HEK293T (cell line): ENCODE results near the gene PHLDA3.

ENCODE experiments used
- ARNT ChIP-seq: fragments of 450-650 bp; IDR thresholded peaks from 2 replicates; pipeline ENCODE4 v1.6.1; 2017; ENCODE audit warnings: mild to moderate bottlenecking
- CTBP1 ChIP-seq: fragments of 450-650 bp; IDR thresholded peaks from 2 replicates; pipeline ENCODE4 v1.6.1; 2016; ENCODE audit warnings: borderline replicate concordance
- FOXA1 ChIP-seq: fragments of 450-650 bp; IDR thresholded peaks from 2 replicates; pipeline ENCODE4 v1.6.1; 2016; ENCODE audit warnings: mild to moderate bottlenecking
- FOXM1 ChIP-seq: fragments of 450-650 bp; IDR thresholded peaks from 2 replicates; pipeline ENCODE4 v1.6.1; 2017; ENCODE audit warnings: mild to moderate bottlenecking, borderline replicate concordance
- LEF1 ChIP-seq: fragments of 450-650 bp; IDR thresholded peaks from 2 replicates; pipeline ENCODE4 v1.6.1; 2017; ENCODE audit warnings: mild to moderate bottlenecking, borderline replicate concordance
- SP1 ChIP-seq: fragments of 450-650 bp; IDR thresholded peaks from 2 replicates; pipeline ENCODE4 v1.6.1; 2017
- TARDBP ChIP-seq: fragments of 450-650 bp; IDR thresholded peaks from 2 replicates; pipeline ENCODE4 v1.6.1; 2016

- no peak for TF ChIP-seq FOXM1
- TF ChIP-seq TARDBP, result no peak
- no peak for TF ChIP-seq ARNT
- TF ChIP-seq LEF1, result no peak
- TF ChIP-seq SP1, result no peak
- TF ChIP-seq CTBP1, result no peak
- TF ChIP-seq FOXA1, result no peak
These were observed 20.8 kb downstream of the PHLDA3 start for GRCh38 chr1:201447903-201448871.
